ENCODE measurements around the gene PCDHA3.

DNA sequence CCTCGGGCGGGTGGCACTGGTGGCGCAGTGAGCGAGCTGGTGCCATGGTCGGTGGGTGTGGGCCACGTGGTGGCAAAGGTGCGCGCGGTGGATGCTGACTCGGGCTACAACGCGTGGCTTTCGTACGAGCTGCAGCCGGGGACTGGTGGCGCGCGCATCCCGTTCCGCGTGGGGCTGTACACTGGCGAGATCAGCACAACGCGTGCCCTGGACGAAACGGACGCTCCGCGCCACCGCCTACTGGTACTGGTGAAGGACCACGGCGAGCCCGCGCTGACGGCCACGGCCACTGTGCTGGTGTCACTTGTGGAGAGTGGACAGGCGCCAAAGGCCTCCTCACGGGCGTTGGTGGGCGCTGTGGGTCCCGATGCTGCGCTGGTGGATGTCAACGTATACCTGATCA, 8.0 kb downstream of the PCDHA3 start:
- TF ChIP-seq FOXM1 (IDR thresholded peaks at IDR 0.05; ENCODE audit: borderline replicate concordance): no peak
- no peak for TF ChIP-seq FOXK2 (IDR thresholded peaks at IDR 0.05)
- TF ChIP-seq HDGF (IDR thresholded peaks at IDR 0.05; ENCODE audit: borderline replicate concordance): no peak

Measured in HEK293T (cell line).